GM13977 (cell line): ENCODE measurements around the gene MKS1.
A peak's percentile ranks its signal among the peaks of the same experiment; 100 is the strongest.

Experiments used
- DNase-seq: peaks from one replicate; pipeline ENCODE4 v3.0.0; 2012; ENCODE audit warnings: low spot score
- in situ Hi-C: fragments of 300-500 bp; cut with MboI; formaldehyde crosslinking; loops from one replicate; pipeline ENCODE4 v1.12.0; 2022; ENCODE audit warnings: low sequenced_read_pairs, low pct_unique_long_range_greater_than_20kb, mixed read lengths, inconsistent platforms; ENCODE audit not compliant: unreplicated experiment
- TF ChIP-seq, protein P1 (sequence below): IDR thresholded peaks from 2 replicates; pipeline ENCODE4 v1.5.1; 2012; ENCODE audit warnings: mild to moderate bottlenecking, control low read depth; ENCODE audit not compliant: insufficient read depth; ENCODE audit errors: extremely low read depth, missing control alignments

The MKS1 gene

DNA sequence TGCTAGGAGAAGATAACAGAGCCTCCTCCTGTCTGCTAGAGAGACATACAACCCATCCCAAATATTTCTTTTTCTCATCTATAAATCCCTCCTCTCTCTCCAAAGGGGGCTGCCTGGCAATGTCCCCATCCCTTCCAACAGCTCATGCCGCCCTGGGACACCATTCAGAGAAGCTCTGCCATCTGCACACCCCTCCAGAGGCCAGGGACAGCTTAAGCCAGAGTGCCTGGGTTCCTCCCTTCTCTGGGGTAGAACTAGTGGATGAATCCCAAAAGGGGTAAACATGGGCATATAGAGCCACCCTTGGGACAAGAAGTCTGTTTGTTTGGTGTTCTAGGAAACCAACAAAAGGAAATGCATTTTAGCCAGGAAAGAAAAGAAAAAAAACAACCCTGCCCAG, 16.8 kb upstream of the MKS1 start:
- DNase-seq = no peak
- in situ Hi-C loops = no loop called here

DNA sequence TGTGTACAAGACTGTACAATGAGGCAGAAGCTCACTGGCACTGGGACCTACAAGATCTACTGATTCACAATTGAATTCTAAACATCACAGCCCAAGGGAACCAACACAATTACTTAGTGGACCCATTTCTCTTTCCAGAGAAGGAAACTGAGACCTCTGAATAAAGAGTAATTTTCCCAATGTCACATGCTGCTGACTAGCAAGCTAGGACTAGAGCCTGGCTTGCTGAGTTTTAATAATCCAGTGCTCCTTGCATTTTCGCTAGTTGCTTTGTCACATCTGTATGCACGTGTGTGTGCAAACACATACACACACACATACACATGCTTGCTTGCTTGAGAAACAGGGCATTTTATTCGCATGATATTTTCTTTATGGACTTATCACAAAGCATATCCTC, 15.5 kb upstream of the MKS1 start:
- TF ChIP-seq, protein P1, sequence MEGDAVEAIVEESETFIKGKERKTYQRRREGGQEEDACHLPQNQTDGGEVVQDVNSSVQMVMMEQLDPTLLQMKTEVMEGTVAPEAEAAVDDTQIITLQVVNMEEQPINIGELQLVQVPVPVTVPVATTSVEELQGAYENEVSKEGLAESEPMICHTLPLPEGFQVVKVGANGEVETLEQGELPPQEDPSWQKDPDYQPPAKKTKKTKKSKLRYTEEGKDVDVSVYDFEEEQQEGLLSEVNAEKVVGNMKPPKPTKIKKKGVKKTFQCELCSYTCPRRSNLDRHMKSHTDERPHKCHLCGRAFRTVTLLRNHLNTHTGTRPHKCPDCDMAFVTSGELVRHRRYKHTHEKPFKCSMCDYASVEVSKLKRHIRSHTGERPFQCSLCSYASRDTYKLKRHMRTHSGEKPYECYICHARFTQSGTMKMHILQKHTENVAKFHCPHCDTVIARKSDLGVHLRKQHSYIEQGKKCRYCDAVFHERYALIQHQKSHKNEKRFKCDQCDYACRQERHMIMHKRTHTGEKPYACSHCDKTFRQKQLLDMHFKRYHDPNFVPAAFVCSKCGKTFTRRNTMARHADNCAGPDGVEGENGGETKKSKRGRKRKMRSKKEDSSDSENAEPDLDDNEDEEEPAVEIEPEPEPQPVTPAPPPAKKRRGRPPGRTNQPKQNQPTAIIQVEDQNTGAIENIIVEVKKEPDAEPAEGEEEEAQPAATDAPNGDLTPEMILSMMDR = no peak
- DNase-seq = no peak
- in situ Hi-C loops = no loop called here

More for the DNA sequence above, 16.8 kb upstream of the MKS1 start:
- TF ChIP-seq, protein P1 = no peak

DNA sequence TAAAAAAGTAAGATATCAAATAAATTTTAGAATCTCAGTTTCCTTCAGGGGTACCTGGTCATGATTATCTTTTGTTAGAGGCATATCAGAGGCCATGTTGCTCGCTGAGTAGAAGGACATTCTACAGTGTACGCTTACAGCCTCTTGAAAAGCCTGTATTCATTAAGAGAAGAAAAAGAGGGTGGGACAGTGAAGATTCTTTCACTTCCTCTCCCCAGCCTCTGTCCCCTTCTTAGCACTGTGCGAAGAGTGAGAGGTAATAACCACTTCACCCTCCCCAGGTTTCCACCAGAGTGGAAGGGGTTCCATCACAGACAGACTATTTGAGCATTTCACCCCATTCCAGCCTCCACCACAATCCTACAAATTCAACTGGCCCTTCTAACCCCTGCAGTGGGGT, 14.5 kb upstream of the MKS1 start:
- in situ Hi-C loops = no loop called here
- TF ChIP-seq, protein P1 = no peak
- DNase-seq = peak; percentile 53

DNA sequence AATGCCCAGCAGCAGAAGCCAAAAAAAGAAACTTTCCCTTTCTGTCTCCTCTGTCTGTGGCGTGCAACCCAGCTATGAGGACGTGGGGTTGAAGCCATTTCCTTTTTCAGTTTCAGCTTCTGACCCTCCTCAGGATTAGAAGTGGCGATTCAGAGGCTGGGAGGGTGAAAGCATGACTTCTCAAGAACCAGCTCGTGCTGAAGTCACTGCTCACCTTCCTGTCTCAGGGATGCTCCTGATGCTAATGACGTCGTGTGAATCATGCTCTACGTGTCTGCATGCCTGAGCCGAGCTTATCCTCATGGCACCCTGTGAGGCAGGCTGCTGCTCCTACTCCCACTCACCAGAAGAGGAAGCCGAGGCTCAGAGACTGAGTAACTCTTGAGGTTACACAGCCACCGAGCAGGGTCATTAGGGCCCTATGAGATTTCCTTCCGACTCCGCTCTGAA, 13.7 kb upstream of the MKS1 start:
- in situ Hi-C loops = no loop called here
- peak; percentile 43 for DNase-seq
- TF ChIP-seq, protein P1 = no peak

DNA sequence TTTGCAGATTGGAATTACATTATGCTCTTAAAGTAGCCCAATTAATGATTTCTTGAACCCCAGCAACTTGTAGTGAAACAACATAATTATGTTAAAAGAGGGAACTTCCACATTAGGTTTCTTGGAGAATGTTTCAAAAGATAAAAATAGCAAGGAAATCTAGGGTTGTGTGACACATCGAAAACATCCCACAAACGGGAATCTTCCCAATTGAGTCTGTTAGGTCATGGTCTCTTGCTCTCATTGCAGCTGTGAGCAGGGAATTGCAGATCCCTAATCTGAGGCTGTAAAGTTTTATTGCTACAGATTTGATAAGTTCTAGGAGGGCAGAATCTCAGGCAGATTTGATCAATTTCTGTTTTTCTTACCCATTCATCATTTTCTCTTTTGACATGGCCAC, 12.6 kb upstream of the MKS1 start:
- no peak for DNase-seq

DNA sequence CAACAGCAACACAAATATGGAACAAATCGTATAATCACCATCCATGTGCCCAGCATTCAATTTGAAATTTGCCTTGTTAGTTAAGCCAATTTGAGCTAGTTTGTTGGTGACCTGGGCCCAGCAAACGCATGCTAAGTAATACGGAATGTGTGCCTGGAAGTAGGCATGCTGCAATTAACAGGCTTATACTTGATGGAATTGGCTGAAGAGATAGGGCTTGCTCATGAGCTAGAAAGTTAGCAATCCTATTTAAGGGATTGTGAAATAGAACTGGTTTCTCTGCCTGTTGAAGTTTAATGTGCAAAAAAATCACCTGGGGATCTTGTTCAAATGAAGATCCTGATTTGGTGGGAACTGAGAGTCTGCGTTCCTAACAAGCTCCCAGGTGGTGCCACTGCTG, 10.8 kb upstream of the MKS1 start:
- TF ChIP-seq, protein P1 = no peak
- no peak for DNase-seq
- in situ Hi-C loops = no loop called here

More for the DNA sequence above, 12.6 kb upstream of the MKS1 start:
- TF ChIP-seq, protein P1 = no peak
- in situ Hi-C loops = no loop called here

DNA sequence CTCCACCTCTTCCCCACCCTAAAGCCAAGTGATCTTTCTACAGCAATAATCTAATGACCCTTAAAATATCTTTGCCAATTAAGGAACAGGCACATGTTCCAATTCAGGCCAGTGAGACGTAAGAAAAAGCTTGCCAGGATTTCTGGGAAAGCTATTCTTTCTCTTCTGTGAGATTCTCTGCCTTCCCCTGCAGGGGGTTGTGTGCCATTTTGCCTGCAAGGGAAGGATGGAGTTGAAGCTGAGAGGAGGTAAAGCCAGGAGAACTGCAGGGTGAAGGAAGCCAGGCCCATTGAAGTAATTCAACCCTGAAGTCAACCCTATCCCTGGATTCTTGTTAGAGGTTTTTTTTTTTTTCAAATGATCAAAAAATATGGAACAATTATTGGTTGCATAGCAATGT, 10.3 kb upstream of the MKS1 start:
- in situ Hi-C loops = no loop called here
- TF ChIP-seq, protein P1 = no peak
- no peak for DNase-seq
